HFFc6 (cell line): ENCODE data around the gene PPFIBP2. TPM values are rescaled to one million over a fixed set of nuclear protein-coding genes. Genes with fewer than 3 reads are reported as not detected.

Experiments
- DNase-seq: peaks from one replicate; pipeline ENCODE4 v3.0.0-alpha.2; 2018
- H3K27ac Mint-ChIP-seq: 2 replicates; pipeline ENCODE4 v1.8.0; 2020; ENCODE audit warnings: mild to moderate bottlenecking, mixed read lengths
- H3K27me3 Mint-ChIP-seq: 2 replicates; pipeline ENCODE4 v1.8.0; 2021; ENCODE audit warnings: mild to moderate bottlenecking, moderate library complexity, mixed read lengths; ENCODE audit not compliant: insufficient read depth
- H3K36me3 Mint-ChIP-seq: 2 replicates; pipeline ENCODE4 v1.8.0; 2021; ENCODE audit warnings: low read depth, mixed read lengths
- H3K4me1 Mint-ChIP-seq: 2 replicates; pipeline ENCODE4 v1.8.0; 2020; ENCODE audit warnings: low read depth, mixed read lengths
- H3K4me3 Mint-ChIP-seq: 2 replicates; pipeline ENCODE4 v1.8.0; 2020; ENCODE audit warnings: mild to moderate bottlenecking, moderate library complexity, mixed read lengths
- H3K9me3 Mint-ChIP-seq: 2 replicates; pipeline ENCODE4 v1.8.0; 2020; ENCODE audit warnings: mild to moderate bottlenecking, mixed read lengths
- total RNA-seq, 6 experiments: library from RNA; stranded (reverse); fragmentation: NEBNext Ultra II Directional; extraction: Animal tissue kit (Norgen Biotek cat#: 25700); gene quantifications; 2 replicates in 1 of 6; 3 replicates in 5 of 6; pipeline ENCODE4 v1.2.3, GENCODE V29; 2021
- TF ChIP-seq, protein P1 (sequence below): fragments of 200-600 bp; sonication (generic); IDR thresholded peaks from 2 replicates; pipeline ENCODE4 v1.5.0; 2021; ENCODE audit warnings: antibody characterized with exemption, mild to moderate bottlenecking

The PPFIBP2 gene
- total RNA-seq, 6 experiments from 2014 or later, result 6.0 to 8.5 (median 7.3) TPM

DNA sequence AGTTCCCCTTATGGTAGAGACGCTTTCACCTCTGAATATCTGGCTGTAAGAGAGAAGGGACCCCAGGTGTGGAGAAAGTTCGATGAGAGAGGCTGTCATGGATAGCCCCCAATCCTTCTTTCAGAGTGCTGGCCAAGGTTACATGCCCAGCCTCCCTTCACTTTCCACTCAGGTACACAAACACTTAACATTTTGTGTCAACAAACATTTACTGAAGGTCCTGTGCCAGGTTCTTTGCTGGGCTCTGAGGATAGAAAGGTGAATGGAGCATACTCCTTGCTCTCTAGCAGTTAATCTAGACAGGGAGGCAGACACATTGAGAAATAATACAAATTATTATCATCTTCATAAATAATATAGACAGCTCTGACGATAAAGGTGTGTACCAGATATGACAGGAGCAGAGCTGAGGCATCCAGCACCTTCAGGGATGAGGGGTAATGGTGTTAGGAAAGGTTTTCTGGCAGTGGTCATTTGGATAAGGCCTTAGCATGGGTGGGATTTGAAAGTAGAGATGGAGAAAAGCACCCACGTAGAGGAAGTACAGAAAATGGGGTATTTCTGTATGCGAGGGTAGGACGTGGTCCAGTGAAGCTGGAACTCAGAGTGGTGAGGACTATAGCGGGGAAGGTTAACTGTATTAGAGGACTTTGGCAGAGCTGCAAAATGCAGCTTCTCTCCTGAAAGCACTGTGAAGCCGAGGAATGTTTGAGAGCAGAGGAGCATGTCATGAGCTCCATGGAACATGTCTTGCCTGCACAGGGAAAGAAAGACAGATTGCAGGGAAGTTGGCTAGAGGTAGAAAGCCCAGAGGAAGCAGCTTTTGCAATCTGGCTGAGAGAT, 19.6 kb downstream of the PPFIBP2 start:
- H3K36me3 Mint-ChIP-seq, result no peaks in the 10 kb centered on the region
- H3K27ac Mint-ChIP-seq, result no peak overlapping the region
- TF ChIP-seq, protein P1, sequence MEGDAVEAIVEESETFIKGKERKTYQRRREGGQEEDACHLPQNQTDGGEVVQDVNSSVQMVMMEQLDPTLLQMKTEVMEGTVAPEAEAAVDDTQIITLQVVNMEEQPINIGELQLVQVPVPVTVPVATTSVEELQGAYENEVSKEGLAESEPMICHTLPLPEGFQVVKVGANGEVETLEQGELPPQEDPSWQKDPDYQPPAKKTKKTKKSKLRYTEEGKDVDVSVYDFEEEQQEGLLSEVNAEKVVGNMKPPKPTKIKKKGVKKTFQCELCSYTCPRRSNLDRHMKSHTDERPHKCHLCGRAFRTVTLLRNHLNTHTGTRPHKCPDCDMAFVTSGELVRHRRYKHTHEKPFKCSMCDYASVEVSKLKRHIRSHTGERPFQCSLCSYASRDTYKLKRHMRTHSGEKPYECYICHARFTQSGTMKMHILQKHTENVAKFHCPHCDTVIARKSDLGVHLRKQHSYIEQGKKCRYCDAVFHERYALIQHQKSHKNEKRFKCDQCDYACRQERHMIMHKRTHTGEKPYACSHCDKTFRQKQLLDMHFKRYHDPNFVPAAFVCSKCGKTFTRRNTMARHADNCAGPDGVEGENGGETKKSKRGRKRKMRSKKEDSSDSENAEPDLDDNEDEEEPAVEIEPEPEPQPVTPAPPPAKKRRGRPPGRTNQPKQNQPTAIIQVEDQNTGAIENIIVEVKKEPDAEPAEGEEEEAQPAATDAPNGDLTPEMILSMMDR, result no peak
- H3K27me3 Mint-ChIP-seq, result peaks cover 15% of the 10 kb centered on the region
- no peaks in the 10 kb centered on the region for H3K9me3 Mint-ChIP-seq
- no peak for DNase-seq
- no peaks in the 10 kb centered on the region for H3K4me1 Mint-ChIP-seq
- no peak overlapping the region for H3K4me3 Mint-ChIP-seq

DNA sequence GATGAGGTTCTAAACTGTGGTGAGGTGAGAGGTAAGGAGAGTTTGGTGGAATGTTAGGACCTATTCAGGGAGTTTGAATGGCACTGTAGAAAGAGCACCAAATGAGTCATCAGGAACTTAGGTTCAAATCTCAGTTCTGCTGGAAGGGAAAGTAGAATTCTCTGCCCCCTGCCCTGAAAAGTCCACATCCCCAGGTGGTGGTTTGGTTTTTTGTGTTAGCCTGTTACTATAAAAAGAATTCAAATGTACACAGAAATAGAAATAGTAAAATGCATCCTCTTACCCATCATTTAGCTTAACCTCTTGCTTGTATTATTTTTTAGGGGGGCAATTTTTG, 20.2 kb downstream of the PPFIBP2 start:
- Mint-ChIP-seq H3K4me3 (no peak overlapping the region), H3K9me3 (no peaks in the 10 kb centered on the region), H3K27me3 (peaks cover 13% of the 10 kb centered on the region), H3K27ac (no peak overlapping the region), H3K4me1 (no peaks in the 10 kb centered on the region), H3K36me3 (no peaks in the 10 kb centered on the region)
- TF ChIP-seq, protein P1, result no peak
- no peak for DNase-seq

DNA sequence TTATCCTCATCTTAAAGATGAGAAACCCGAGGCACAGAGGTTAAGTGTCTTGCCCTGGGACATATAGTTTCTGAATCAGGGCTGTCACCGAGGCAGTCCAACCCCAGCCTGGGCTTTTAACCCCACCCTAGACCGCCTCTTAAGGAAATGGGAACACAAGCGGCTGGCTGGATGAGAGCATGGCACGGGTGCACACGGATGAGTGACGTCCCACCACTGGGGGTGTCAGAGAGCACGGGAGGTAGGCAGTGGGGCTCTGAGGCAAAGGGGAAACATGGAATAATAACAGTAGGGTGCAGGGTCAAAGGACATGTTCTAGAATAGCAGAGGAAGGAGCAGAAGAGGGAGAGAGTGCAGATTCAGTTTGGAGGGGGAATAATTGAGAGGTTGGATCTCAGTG, 22.3 kb downstream of the PPFIBP2 start:
- TF ChIP-seq, protein P1, result peak; percentile 23; the same call in 1 of the 2 replicates
- Mint-ChIP-seq H3K4me3 (no peak overlapping the region), H3K4me1 (peaks cover 4% of the 10 kb centered on the region; the same call in 1 of the 2 replicates), H3K27me3 (peaks cover 14% of the 10 kb centered on the region), H3K27ac (no peak overlapping the region), H3K9me3 (no peaks in the 10 kb centered on the region), H3K36me3 (no peaks in the 10 kb centered on the region)
- no peak for DNase-seq

DNA sequence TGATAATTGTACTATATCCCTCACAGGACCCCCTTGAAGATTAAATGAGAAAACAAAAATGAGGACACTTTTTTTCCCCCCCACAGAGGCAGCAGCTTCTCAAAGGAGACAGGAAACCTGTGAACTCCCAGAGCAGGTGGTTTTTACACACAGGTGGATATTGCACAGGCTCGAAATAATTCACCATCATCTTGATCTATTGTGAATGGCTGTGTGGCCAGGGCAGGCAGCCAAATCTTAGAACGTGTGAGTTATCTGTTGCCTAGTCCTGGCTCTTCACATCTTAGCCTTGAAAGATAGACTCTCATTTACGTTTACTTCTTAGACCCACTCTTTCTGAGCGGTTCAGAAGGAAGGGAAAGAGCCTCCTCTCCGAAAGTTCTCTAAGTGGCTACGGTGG, 23.5 kb downstream of the PPFIBP2 start:
- DNase-seq, result no peak
- H3K27ac Mint-ChIP-seq, result no peak overlapping the region
- no peaks in the 10 kb centered on the region for H3K9me3 Mint-ChIP-seq
- peaks cover 5% of the 10 kb centered on the region; the same call in 1 of the 2 replicates for H3K4me1 Mint-ChIP-seq
- H3K27me3 Mint-ChIP-seq, result peaks cover 15% of the 10 kb centered on the region
- TF ChIP-seq, protein P1, result no peak
- no peaks in the 10 kb centered on the region for H3K36me3 Mint-ChIP-seq
- H3K4me3 Mint-ChIP-seq, result no peak overlapping the region

DNA sequence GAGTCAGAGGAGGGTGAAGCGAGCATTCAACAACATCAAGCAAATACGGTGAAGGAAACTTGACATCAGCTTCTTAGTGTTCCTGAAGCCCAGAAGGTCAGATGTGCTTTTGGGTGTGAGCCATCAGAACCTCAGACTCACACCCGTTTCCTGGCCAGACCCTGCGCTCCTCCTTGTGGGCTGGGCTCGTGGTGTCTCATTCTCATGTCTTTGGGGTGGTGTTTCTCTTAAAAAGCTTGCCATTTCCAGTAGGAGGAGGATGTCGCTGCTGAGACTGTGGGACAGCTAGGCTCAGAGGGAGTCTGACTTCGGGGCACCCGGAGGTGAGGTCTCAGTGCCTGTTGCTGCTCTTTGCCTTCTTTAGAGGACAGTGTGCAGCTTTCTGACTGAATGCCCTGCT, 24.2 kb downstream of the PPFIBP2 start:
- TF ChIP-seq, protein P1, result no peak
- no peak overlapping the region for H3K27ac Mint-ChIP-seq
- H3K36me3 Mint-ChIP-seq, result no peaks in the 10 kb centered on the region
- H3K27me3 Mint-ChIP-seq, result peaks cover 15% of the 10 kb centered on the region
- H3K9me3 Mint-ChIP-seq, result no peaks in the 10 kb centered on the region
- H3K4me3 Mint-ChIP-seq, result no peak overlapping the region
- peaks cover 5% of the 10 kb centered on the region; the same call in 1 of the 2 replicates for H3K4me1 Mint-ChIP-seq
- DNase-seq, result no peak
